HG03175 (cell line): ENCODE data around the gene GREB1L.
"Not testable (repeated sequence)": the region's sequence is repeated elsewhere in the genome, so short reads cannot be mapped to it uniquely, and the experiment has no call there.

Experiments
- ATAC-seq: cut with Tn5 transposase; IDR thresholded peaks from one replicate; pipeline ENCODE4 v1.9.1; 2021; ENCODE audit warnings: mild to moderate bottlenecking, moderate library complexity; ENCODE audit not compliant: unreplicated experiment

The GREB1L gene

GRCh38 chr18:21362831-21363230 is 120.8 kb downstream of the GREB1L start:
- ATAC-seq: no peak

GRCh38 chr18:21363348-21363747 is 121.3 kb downstream of the GREB1L start:
- ATAC-seq: no peak

- no peak for ATAC-seq
Measured at GRCh38 chr18:21364471-21364870, 122.4 kb downstream of the GREB1L start.

GRCh38 chr18:21366896-21367295 is 124.9 kb downstream of the GREB1L start:
- no peak for ATAC-seq

GRCh38 chr18:21369146-21369545 is 127.1 kb downstream of the GREB1L start:
- no peak for ATAC-seq

GRCh38 chr18:21369597-21369996 is 127.6 kb downstream of the GREB1L start:
- ATAC-seq: not testable (repeated sequence)

- ATAC-seq: no peak
Measured at GRCh38 chr18:21383031-21383430, 141.0 kb downstream of the GREB1L start.

- no peak for ATAC-seq
Measured at GRCh38 chr18:21386523-21387240, 144.7 kb downstream of the GREB1L start.

GRCh38 chr18:21387886-21388285 is 145.9 kb downstream of the GREB1L start:
- ATAC-seq: no peak

- no peak for ATAC-seq
Measured at GRCh38 chr18:21389283-21389682, 147.3 kb downstream of the GREB1L start.

GRCh38 chr18:21389903-21390302 is 147.9 kb downstream of the GREB1L start:
- no peak for ATAC-seq

- ATAC-seq: no peak
Measured at GRCh38 chr18:21391074-21391673, 149.1 kb downstream of the GREB1L start.

- no peak for ATAC-seq
Measured at GRCh38 chr18:21393986-21394385, 152.0 kb downstream of the GREB1L start.

GRCh38 chr18:21398121-21398520 is 156.1 kb downstream of the GREB1L start:
- no peak for ATAC-seq

- no peak for ATAC-seq
Measured at GRCh38 chr18:21402272-21402671, 160.2 kb downstream of the GREB1L start.

- no peak for ATAC-seq
Measured at GRCh38 chr18:21404426-21404825, 162.4 kb downstream of the GREB1L start.

GRCh38 chr18:21406116-21406515 is 164.1 kb downstream of the GREB1L start:
- no peak for ATAC-seq

GRCh38 chr18:21408681-21409080 is 166.6 kb downstream of the GREB1L start:
- no peak for ATAC-seq

GRCh38 chr18:21433436-21433835 is 191.4 kb downstream of the GREB1L start:
- no peak for ATAC-seq

GRCh38 chr18:21439431-21439846 is 197.4 kb downstream of the GREB1L start:
- ATAC-seq: no peak

GRCh38 chr18:21441670-21442069 is 199.6 kb downstream of the GREB1L start:
- ATAC-seq: no peak

GRCh38 chr18:21443776-21444464 is 201.9 kb downstream of the GREB1L start:
- ATAC-seq: no peak
